Calu3 (cell line): Measurements from ENCODE around the gene LENG1. TPM values are rescaled to one million over a fixed set of nuclear protein-coding genes. Genes with fewer than 3 reads are reported as not detected.

Experiments
- BruUV-seq: library from RNA; stranded (reverse); fragments of 400-500 nt; replicated peaks from 2 replicates; lab custom pipeline; 2021; lab: Mats Ljungman, UMichigan
- CTCF ChIA-PET: fragments of 300-600 bp; sonication (Branson Sonifier 250); formaldehyde crosslinking; loops from one replicate; lab custom pipeline; 2022; ENCODE audit warnings: antibody characterized with exemption; lab: Charles Lee
- DNase-seq: peaks from one replicate; pipeline ENCODE4 v3.0.0; 2022
- H3K27ac Mint-ChIP-seq: one replicate; pipeline ENCODE4 v1.8.0; 2022; ENCODE audit warnings: mixed read lengths; ENCODE audit not compliant: unreplicated experiment
- H3K27me3 Mint-ChIP-seq: one replicate; pipeline ENCODE4 v1.8.0; 2022; ENCODE audit warnings: mixed read lengths; ENCODE audit not compliant: unreplicated experiment
- H3K36me3 Mint-ChIP-seq: one replicate; pipeline ENCODE4 v1.8.0; 2022; ENCODE audit warnings: mild to moderate bottlenecking, moderate library complexity, mixed read lengths; ENCODE audit not compliant: insufficient read depth, unreplicated experiment
- H3K4me1 Mint-ChIP-seq: one replicate; pipeline ENCODE4 v1.8.0; 2022; ENCODE audit warnings: mild to moderate bottlenecking, low read depth, mixed read lengths; ENCODE audit not compliant: unreplicated experiment
- H3K4me3 Mint-ChIP-seq: one replicate; pipeline ENCODE4 v1.8.0; 2022; ENCODE audit warnings: mild to moderate bottlenecking, low read depth, moderate library complexity, mixed read lengths; ENCODE audit not compliant: unreplicated experiment
- H3K9me3 Mint-ChIP-seq: one replicate; pipeline ENCODE4 v1.8.0; 2022; ENCODE audit warnings: low read depth, mixed read lengths; ENCODE audit not compliant: unreplicated experiment
- intact Hi-C: fragments of 100-400 bp; cut with micrococcal nuclease; formaldehyde crosslinking; loops from one replicate; pipeline ENCODE4 v1.10.0; 2022; ENCODE audit not compliant: unreplicated experiment
- total RNA-seq: library from RNA; stranded (reverse); gene quantifications from 2 replicates; pipeline ENCODE4 v1.2.3, GENCODE V29; 2022
- TF ChIP-seq, protein P1 (sequence below): fragments of 200-600 bp; IDR thresholded peaks from one replicate; pipeline ENCODE4 v1.8.0; 2022; ENCODE audit warnings: antibody characterized with exemption; ENCODE audit not compliant: unreplicated experiment

LENG1 gene
- total RNA-seq, 1 experiment from 2014 or later: 10.7 TPM

DNA sequence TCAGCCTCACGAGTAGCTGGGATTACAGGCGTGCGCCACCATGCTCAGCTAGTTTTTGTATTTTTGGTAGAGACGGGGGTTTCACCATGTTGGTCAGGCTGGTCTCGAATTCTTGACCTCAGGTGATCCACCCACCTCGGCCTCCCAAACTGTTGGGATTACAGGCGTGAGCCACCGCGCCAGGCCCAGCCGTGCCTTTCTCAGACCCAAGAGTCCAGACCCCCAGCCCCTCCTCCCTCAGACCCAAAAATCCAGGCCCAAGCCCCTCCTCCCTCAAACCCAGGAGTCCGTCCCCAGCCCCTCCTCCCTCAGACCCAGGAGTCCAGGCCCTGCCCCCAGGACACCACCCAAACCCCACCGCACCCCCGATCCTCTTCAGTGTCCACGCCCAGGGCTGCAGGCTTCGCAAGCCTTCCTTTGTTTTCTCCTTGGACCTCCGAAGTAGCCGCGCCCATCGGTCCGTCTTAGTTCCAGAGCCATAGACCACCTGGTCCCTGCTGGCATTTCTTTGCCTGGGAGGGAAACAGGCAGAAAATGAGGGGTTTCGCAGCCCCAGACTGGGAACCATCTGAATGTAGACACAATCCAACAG lies 9.7 kb upstream of the LENG1 start:
- intact Hi-C loops: no loop called here
- BruUV-seq: no TSS peak
- H3K36me3 Mint-ChIP-seq: peaks cover 75% of the 10 kb centered on the region
- peaks cover 2% of the 10 kb centered on the region for H3K9me3 Mint-ChIP-seq
- H3K4me3 Mint-ChIP-seq: no peak overlapping the region
- DNase-seq: no peak
- TF ChIP-seq, protein P1, sequence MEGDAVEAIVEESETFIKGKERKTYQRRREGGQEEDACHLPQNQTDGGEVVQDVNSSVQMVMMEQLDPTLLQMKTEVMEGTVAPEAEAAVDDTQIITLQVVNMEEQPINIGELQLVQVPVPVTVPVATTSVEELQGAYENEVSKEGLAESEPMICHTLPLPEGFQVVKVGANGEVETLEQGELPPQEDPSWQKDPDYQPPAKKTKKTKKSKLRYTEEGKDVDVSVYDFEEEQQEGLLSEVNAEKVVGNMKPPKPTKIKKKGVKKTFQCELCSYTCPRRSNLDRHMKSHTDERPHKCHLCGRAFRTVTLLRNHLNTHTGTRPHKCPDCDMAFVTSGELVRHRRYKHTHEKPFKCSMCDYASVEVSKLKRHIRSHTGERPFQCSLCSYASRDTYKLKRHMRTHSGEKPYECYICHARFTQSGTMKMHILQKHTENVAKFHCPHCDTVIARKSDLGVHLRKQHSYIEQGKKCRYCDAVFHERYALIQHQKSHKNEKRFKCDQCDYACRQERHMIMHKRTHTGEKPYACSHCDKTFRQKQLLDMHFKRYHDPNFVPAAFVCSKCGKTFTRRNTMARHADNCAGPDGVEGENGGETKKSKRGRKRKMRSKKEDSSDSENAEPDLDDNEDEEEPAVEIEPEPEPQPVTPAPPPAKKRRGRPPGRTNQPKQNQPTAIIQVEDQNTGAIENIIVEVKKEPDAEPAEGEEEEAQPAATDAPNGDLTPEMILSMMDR: no peak
- CTCF ChIA-PET: interaction anchor here (1.9 kb wide), 1 partner anchor 20 kb away, joined by 5 read pairs; the partner anchor contains the start of gene MBOAT7
- H3K4me1 Mint-ChIP-seq: peaks cover 7% of the 10 kb centered on the region
- H3K27ac Mint-ChIP-seq: peak overlapping the region; percentile 24
- H3K27me3 Mint-ChIP-seq: no peaks in the 10 kb centered on the region

DNA sequence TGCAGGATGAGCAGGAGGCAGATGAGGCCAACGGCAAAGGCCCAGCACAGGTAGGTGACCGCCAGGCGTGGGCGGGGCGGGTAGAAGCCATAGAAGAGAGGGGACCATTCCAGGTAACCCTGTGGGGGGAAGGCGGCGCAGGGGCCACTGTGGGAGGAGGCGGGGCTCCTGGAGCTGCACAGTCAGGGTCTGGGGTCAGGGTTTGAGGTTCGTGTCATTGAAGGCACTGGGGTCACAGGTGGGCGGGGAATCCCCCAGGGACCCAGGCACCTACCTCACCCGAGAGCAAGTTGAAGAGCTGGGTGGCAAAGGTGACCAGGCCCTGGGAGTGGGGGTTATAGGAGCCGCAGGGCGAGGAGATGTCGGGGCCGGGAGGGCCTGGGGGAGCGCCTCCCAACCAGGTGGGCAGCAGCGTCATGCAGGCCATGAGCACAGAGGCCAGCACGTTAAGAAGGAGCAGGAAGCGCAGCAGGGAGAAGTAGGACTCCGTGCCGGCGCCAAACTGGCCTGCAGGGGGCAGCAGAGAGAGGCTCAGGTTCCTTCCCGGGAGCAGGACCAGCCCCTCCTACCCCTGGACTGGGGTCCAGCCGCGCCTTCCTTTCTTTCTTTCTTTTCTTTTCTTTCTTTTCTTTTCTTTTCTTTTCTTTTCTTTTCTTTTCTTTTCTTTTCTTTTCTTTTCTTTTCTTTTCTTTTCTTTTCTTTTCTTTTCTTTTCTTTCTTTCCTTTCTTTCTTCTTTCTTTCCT lies 8.8 kb upstream of the LENG1 start:
- H3K4me1 Mint-ChIP-seq: peaks cover 7% of the 10 kb centered on the region
- H3K27ac Mint-ChIP-seq: peak overlapping the region; percentile 33
- no TSS peak for BruUV-seq
- peak; percentile 98 for DNase-seq
- H3K9me3 Mint-ChIP-seq: peaks cover 2% of the 10 kb centered on the region
- no peaks in the 10 kb centered on the region for H3K27me3 Mint-ChIP-seq
- TF ChIP-seq, protein P1: peak; percentile 93
- H3K36me3 Mint-ChIP-seq: peaks cover 75% of the 10 kb centered on the region
- CTCF ChIA-PET: interaction anchor here (1.9 kb wide), 1 partner anchor 21 kb away, joined by 5 read pairs; the partner anchor contains the start of gene MBOAT7
- H3K4me3 Mint-ChIP-seq: peak overlapping the region; percentile 11
- intact Hi-C loops: loop anchor here (1.0 kb wide), 1 partner anchor 63 kb away; no protein-coding TSS in a partner anchor

DNA sequence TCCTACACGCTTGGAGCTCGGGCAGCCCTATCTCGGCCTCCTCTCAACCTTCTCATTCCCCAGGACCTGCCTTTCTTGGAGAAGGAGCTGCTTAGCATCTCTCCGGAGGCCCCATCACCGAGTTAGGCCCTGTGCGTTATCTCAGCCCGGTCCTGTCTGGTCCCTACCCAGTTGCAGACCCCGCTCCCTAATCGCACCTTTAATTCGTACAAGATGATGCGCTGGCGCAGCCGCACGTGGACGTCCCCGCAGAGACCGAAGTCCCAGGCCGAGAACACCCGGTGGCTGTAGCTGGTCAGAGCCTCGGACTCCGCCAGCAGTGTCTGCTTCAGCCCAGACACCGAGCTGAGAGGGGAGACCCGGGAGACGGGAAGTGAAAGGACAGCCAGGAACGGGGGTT lies 5.7 kb upstream of the LENG1 start:
- Mint-ChIP-seq H3K27ac (peak overlapping the region; percentile 19), H3K4me1 (peaks cover 18% of the 10 kb centered on the region), H3K4me3 (no peak overlapping the region), H3K9me3 (peaks cover 5% of the 10 kb centered on the region), H3K36me3 (peaks cover 85% of the 10 kb centered on the region), H3K27me3 (no peaks in the 10 kb centered on the region)
- intact Hi-C loops: no loop called here
- CTCF ChIA-PET: interaction anchor here (0.6 kb wide), 1 partner anchor 282 kb away, joined by 3 read pairs; no protein-coding TSS in a partner anchor
- TF ChIP-seq, protein P1: no peak
- DNase-seq: no peak
- BruUV-seq: no TSS peak

DNA sequence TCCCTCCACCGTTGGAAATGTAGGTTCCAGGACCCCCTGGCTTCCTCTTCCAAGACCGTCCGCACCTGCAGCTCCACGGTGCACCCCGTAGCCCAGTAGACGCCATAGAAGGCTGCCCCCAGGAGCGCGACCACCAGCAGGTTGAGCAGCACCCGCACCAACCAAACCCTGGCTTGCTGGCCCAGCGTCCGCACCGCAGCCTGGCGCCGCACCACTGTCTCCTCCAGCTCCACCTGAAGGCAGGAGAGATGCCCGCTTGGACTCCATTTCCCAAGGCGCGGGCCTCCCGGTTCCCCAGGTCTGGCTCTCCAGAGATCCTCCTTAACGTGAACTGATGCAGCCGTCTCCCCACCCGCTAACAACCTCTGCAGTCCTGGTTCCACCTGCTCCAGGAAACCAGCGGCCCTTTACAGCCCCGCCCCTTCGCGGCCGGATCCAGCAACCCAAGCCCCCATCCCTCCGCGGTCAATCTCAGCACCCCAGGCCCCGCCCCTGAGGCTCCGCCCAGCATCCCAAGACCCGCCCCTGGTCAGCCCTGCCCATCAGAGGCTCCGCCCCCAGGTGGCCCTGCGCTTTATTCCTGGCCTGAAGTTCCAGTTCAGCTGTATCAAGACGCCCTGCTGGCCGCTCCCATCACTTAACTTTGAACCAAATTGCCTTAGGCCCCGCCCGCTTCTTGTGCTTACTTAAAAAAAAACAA lies 5.0 kb upstream of the LENG1 start:
- Mint-ChIP-seq H3K9me3 (peaks cover 5% of the 10 kb centered on the region), H3K36me3 (peaks cover 85% of the 10 kb centered on the region), H3K27me3 (no peaks in the 10 kb centered on the region), H3K4me1 (peaks cover 19% of the 10 kb centered on the region), H3K27ac (peak overlapping the region; percentile 2), H3K4me3 (no peak overlapping the region)
- CTCF ChIA-PET: no interaction called here
- intact Hi-C loops: no loop called here
- TF ChIP-seq, protein P1: no peak
- peak; percentile 41 for DNase-seq
- no TSS peak for BruUV-seq
